Uterus (tissue), 2 donors: ENCODE measurements around the gene TBC1D10A.

Experiments used
- POLR2A ChIP-seq, 2 donors: fragments of 450-650 bp; IDR thresholded peaks; one replicate each; pipeline ENCODE4 v1.6.1; 2016; ENCODE audit warnings: antibody characterized with exemption in 2 of 2, mild to moderate bottlenecking in 1 of 2, moderate library complexity in 1 of 2
- TF ChIP-seq, protein P1 (sequence below), 4 experiments: fragments of 200-600 bp in 2 of 4; fragments of 450-650 bp in 2 of 4; sonication (generic) in 2 of 4; IDR thresholded peaks; one replicate each; pipeline ENCODE4 v1.5.1; 2016 to 2019; ENCODE audit warnings: antibody characterized with exemption in 4 of 4, mild to moderate bottlenecking in 2 of 4, moderate library complexity in 1 of 4

DNA sequence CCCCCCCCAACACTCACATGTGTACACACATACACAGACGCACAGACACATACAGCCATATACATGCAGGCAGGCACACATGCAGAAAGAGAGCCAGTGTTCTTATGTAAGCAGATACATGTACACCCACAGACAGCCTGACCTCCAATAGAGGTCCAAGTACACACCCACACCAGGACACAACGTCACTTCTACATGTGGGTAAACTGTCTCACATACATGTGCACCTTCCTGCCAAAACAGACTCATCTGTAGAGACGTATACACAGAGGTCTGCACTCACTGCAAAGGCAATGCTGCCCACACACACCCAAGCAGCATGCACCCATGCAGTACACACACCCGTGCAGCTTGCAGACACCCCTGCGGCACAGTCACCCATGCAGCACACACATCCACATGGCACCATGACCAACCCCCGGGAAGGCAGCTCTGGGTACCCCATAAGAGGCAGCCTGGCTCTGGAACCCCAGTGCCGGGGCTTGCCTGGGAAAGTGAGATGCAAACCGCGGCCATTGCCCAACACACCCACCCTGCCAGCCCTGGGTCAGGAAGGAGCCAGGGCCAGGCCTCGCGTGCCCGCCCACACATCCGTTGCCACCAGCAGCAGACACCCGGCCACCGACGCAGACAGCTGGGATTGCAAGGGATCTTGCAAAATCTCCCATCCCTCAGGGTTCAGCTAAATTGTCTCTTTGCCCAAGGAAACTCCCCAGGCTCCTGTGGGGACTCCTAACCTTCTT, 47.5 kb downstream of the TBC1D10A start:
- TF ChIP-seq POLR2A (IDR thresholded peaks at IDR 0.05): no peak
- TF ChIP-seq, protein P1, sequence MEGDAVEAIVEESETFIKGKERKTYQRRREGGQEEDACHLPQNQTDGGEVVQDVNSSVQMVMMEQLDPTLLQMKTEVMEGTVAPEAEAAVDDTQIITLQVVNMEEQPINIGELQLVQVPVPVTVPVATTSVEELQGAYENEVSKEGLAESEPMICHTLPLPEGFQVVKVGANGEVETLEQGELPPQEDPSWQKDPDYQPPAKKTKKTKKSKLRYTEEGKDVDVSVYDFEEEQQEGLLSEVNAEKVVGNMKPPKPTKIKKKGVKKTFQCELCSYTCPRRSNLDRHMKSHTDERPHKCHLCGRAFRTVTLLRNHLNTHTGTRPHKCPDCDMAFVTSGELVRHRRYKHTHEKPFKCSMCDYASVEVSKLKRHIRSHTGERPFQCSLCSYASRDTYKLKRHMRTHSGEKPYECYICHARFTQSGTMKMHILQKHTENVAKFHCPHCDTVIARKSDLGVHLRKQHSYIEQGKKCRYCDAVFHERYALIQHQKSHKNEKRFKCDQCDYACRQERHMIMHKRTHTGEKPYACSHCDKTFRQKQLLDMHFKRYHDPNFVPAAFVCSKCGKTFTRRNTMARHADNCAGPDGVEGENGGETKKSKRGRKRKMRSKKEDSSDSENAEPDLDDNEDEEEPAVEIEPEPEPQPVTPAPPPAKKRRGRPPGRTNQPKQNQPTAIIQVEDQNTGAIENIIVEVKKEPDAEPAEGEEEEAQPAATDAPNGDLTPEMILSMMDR (IDR thresholded peaks at IDR 0.05): no peak
